ENCODE results near the gene CAMK2D.

DNA sequence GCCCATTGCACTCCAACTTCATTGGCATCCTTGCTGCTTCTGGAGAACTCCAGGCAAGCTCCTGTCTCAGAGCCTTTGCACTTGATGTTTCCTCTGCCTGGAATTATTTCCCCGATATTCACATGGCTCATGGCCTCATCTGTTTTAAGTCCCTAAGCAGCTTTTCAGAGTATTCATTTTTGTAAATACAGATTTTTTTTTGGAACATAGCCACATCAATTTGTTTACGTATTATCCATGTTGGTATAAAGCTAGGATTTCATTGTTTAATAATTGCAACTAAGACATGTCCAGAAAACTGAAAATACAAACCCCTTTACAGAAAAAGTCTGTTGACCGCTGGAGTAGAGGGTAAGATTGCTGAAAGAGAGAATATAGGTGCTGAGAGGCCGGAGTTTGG lies 142.0 kb downstream of the CAMK2D start:
- no peak for TF ChIP-seq POLR2A (IDR thresholded peaks at IDR 0.05; ENCODE audit: low read length)
- TF ChIP-seq GATA1 (IDR thresholded peaks at IDR 0.05; ENCODE audit: low read depth, low read length): no peak

Measured in erythroblast (primary cell).